ENCODE results near the gene GLUL.

GRCh38 chr1:182433580-182433979 lies 42.0 kb upstream of the GLUL start:
- TF ChIP-seq CTCF (IDR thresholded peaks at IDR 0.05) (no peak), POLR2A (IDR thresholded peaks at IDR 0.05) (no peak), POLR2AphosphoS5 (IDR thresholded peaks at IDR 0.05) (no peak), EP300 (IDR thresholded peaks at IDR 0.05) (no peak)

All from sigmoid colon (tissue), 4 donors.